ENCODE results near the gene GSAP. TPM values are rescaled to one million over a fixed set of nuclear protein-coding genes. Genes with fewer than 3 reads are reported as not detected.

Gene GSAP
- polyA plus RNA-seq, 1 donor from 2014 or later, result 0.21 TPM

- Histone ChIP-seq H3K4me3 (ENCODE audit: low read length) (no peak overlapping the region), H3K9me3 (ENCODE audit: low read length) (no peaks in the 10 kb centered on the region), H3K36me3 (ENCODE audit: insufficient read depth, low read length) (no peaks in the 10 kb centered on the region), H3K9me2 (ENCODE audit: insufficient read depth, low read length) (no peaks in the 10 kb centered on the region), H3K27me3 (ENCODE audit: insufficient read depth, low read depth, low read length) (no peaks in the 10 kb centered on the region), H2AFZ (ENCODE audit: low read depth, low read length) (no peak overlapping the region), H3F3A (ENCODE audit: insufficient read depth, low read length, poor library complexity, severe bottlenecking) (no peaks in the 10 kb centered on the region), H3K27ac (ENCODE audit: low read length) (no peak overlapping the region), H3K9ac (ENCODE audit: low read length) (no peak overlapping the region), H3K79me2 (replicated peaks; ENCODE audit: insufficient read depth, low read length) (no peaks in the 10 kb centered on the region), H3K4me2 (ENCODE audit: low read length) (no peak overlapping the region), H4K20me1 (ENCODE audit: insufficient read depth) (no peaks in the 10 kb centered on the region)
- no peak for TF ChIP-seq CTCF (IDR thresholded peaks at IDR 0.05; ENCODE audit: poor library complexity, severe bottlenecking)
- no peak for TF ChIP-seq RAD21 (conservative IDR thresholded peaks at IDR 0.05)
- TF ChIP-seq MXI1 (conservative IDR thresholded peaks at IDR 0.05; ENCODE audit: poor library complexity, severe bottlenecking), result no peak
Observed at GRCh38 chr7:77315182-77315591, 101.0 kb downstream of the GSAP start.

- H3K27ac ChIP-seq (ENCODE audit: low read length), result no peak overlapping the region
- no peaks in the 10 kb centered on the region for H3K36me3 ChIP-seq (ENCODE audit: insufficient read depth, low read length)
- H3K4me3 ChIP-seq (ENCODE audit: low read length), result no peak overlapping the region
- no peak overlapping the region for H3K9ac ChIP-seq (ENCODE audit: low read length)
- H3K4me2 ChIP-seq (ENCODE audit: low read length), result no peak overlapping the region
- no peaks in the 10 kb centered on the region for H3K27me3 ChIP-seq (ENCODE audit: insufficient read depth, low read depth, low read length)
- no peaks in the 10 kb centered on the region for H3K9me2 ChIP-seq (ENCODE audit: insufficient read depth, low read length)
- H2AFZ ChIP-seq (ENCODE audit: low read depth, low read length), result no peak overlapping the region
- no peaks in the 10 kb centered on the region for H3K9me3 ChIP-seq (ENCODE audit: low read length)
- no peak for TF ChIP-seq REST (IDR thresholded peaks at IDR 0.05; ENCODE audit: borderline replicate concordance)
- no peak for TF ChIP-seq SMC3 (conservative IDR thresholded peaks at IDR 0.05; ENCODE audit: poor library complexity)
- no peak for TF ChIP-seq TAF1 (IDR thresholded peaks at IDR 0.05; ENCODE audit: low read depth)
- TF ChIP-seq EZH2 (IDR thresholded peaks at IDR 0.05; ENCODE audit: borderline replicate concordance, insufficient read depth, low read length, poor library complexity, severe bottlenecking), result no peak
- no peak for TF ChIP-seq EP300 (conservative IDR thresholded peaks at IDR 0.05; ENCODE audit: poor library complexity, severe bottlenecking)
- TF ChIP-seq POLR2AphosphoS5 (IDR thresholded peaks at IDR 0.05), result no peak
- no peak for TF ChIP-seq CTCF (IDR thresholded peaks at IDR 0.05; ENCODE audit: poor library complexity, severe bottlenecking)
- TF ChIP-seq MXI1 (conservative IDR thresholded peaks at IDR 0.05; ENCODE audit: poor library complexity, severe bottlenecking), result no peak
- no peak for TF ChIP-seq RAD21 (conservative IDR thresholded peaks at IDR 0.05)
- H4K20me1 ChIP-seq (ENCODE audit: insufficient read depth), result no peaks in the 10 kb centered on the region
- H3F3A ChIP-seq (ENCODE audit: insufficient read depth, low read length, poor library complexity, severe bottlenecking), result no peaks in the 10 kb centered on the region
- no peaks in the 10 kb centered on the region for H3K79me2 ChIP-seq (replicated peaks; ENCODE audit: insufficient read depth, low read length)
Observed at GRCh38 chr7:77313876-77314480, 102.2 kb downstream of the GSAP start.
